Adrenal gland (tissue), 12 donors: ENCODE results near the gene GLT8D2. TPM values are rescaled to one million over a fixed set of nuclear protein-coding genes. Genes with fewer than 3 reads are reported as not detected.

ENCODE experiments used
- DNase-seq, 7 donors: peaks; one replicate each; pipeline ENCODE4 v3.0.0-alpha.2; 2019 to 2020
- H3K27ac ChIP-seq, 5 donors: fragments of 200-600 bp; sonication (generic) in 4 of 5; 1 replicate in 3 of 5; 2 replicates in 2 of 5; pipeline versions ENCODE4 v1.5.1 to v1.8.0; 2016 to 2020; ENCODE audit warnings: mild to moderate bottlenecking in 1 of 5
- H3K27me3 ChIP-seq: fragments of 200-600 bp; 2 replicates; pipeline ENCODE4 v1.8.0; 2021
- H3K36me3 ChIP-seq, 2 donors: fragments of 200-600 bp; replicated peaks in 1 of 2; 1 replicate in 1 of 2; 2 replicates in 1 of 2; pipeline versions ENCODE4 v1.5.1 to v1.8.0; 2018 to 2022
- H3K4me1 ChIP-seq, 2 donors: fragments of 200-600 bp; replicated peaks in 1 of 2; 1 replicate in 1 of 2; 2 replicates in 1 of 2; pipeline versions ENCODE4 v1.5.1 to v1.8.0; 2018 to 2021
- H3K4me3 ChIP-seq, 4 donors: fragments of 200-600 bp; sonication (generic) in 3 of 4; one replicate each; pipeline ENCODE4 v1.5.1; 2016 to 2018
- H3K9me3 ChIP-seq, 3 donors: fragments of 200-600 bp; sonication (generic) in 1 of 3; replicated peaks in 1 of 3; 1 replicate in 2 of 3; 2 replicates in 1 of 3; pipeline versions ENCODE4 v1.5.1 to v1.8.0; 2016 to 2021
- CTCF ChIP-seq, 6 experiments: fragments of 450-650 bp in 4 of 6; fragments of 200-600 bp in 2 of 6; sonication (generic) in 1 of 6; IDR thresholded peaks; 1 replicate in 5 of 6; 2 replicates in 1 of 6; pipeline versions ENCODE4 v1.5.1 to v1.8.0; 2016 to 2021; ENCODE audit warnings: antibody characterized with exemption in 6 of 6, mild to moderate bottlenecking in 2 of 6, moderate library complexity in 1 of 6
- POLR2A ChIP-seq, 2 donors: fragments of 450-650 bp; IDR thresholded peaks; one replicate each; pipeline ENCODE4 v1.6.1; 2017; ENCODE audit warnings: antibody characterized with exemption in 2 of 2, mild to moderate bottlenecking in 2 of 2, moderate library complexity in 1 of 2
- WGBS, 4 donors: extraction: QIAGEN DNeasy Blood & Tissue Kit in 2 of 4; methylation state at CpG; one replicate each; pipeline versions ENCODE4 v1.1.5 to v1.1.7; 2013 to 2017; 5-methylcytosine and 5-hydroxymethylcytosine counted together
- intact Hi-C, 2 donors: fragments of 100-400 bp; cut with DNase I; formaldehyde crosslinking; loops; one replicate each; pipeline versions ENCODE4 v1.14.1 to v1.15.0; 2022 to 2023
- polyA plus RNA-seq, 3 donors: library from polyadenylated mRNA; stranded (reverse); fragments of 200-250 nt in 2 of 3; fragments of 350-450 nt in 1 of 3; fragmentation: Illumina TruSeq in 1 of 3; extraction: RNeasy Lipid Tissue Mini Kit (QIAGEN cat#74804) in 1 of 3; gene quantifications; one replicate each; pipeline ENCODE4 v1.2.3, GENCODE V29; 2013 to 2014
- total RNA-seq, 9 donors: library from RNA; depleted of rRNA in 4 of 9; stranded (reverse); fragments of >200 nt in 4 of 9; fragments of 120-200 nt in 1 of 9; fragmentation: NEBNext Ultra II Directional in 1 of 9; extraction: Animal tissue kit (Norgen Biotek cat#: 25700) in 1 of 9; gene quantifications; one replicate each; pipeline versions ENCODE4 v1.1.0 to v1.2.4, GENCODE V29; 2013 to 2023
- donor health status: healthy with polysubstance abuse.
- donor health status: Bipolar disorder and iron deficiency.
- donor health status: DM: yes; HTN: yes; CAD: no.
- donor health status: DM: no; HTN: no; CAD: no.
- donor health status: DM: no; HTN: no; CAD: no.
- donor health status: DM: yes; HTN: yes; CAD: no.

GLT8D2 gene
- total and polyA plus RNA-seq, 12 donors: 6.3 to 21.2 (median 14.1) TPM

- Histone ChIP-seq H3K27ac (peak overlapping the region in 1 of 5 donors; percentile 3), H3K4me1 (no peaks in the 10 kb centered on the region), H3K36me3 (no peaks in the 10 kb centered on the region), H3K4me3 (no peak overlapping the region), H3K27me3 (no peaks in the 10 kb centered on the region), H3K9me3 (no peaks in the 10 kb centered on the region)
- WGBS, 4 donors: 64 to 76% (median 75%) methylated on average over 16 of the region's 16 CpGs
- peak in 1 of 7 donors; percentile 16 for DNase-seq
- TF ChIP-seq POLR2A (IDR thresholded peaks at IDR 0.05): no peak
- no peak for TF ChIP-seq CTCF (IDR thresholded peaks at IDR 0.05)
- intact Hi-C loops: loop anchor here in 1 of 2 donors (10.0 kb wide), 1 partner anchor 47 kb away; no protein-coding TSS in a partner anchor
These were observed 52.6 kb downstream of the GLT8D2 start for GRCh38 chr12:103997286-103997900.

GRCh38 chr12:103996595-103996994 is 53.4 kb downstream of the GLT8D2 start:
- DNase-seq: no peak
- H3K36me3 ChIP-seq: no peaks in the 10 kb centered on the region
- TF ChIP-seq CTCF (IDR thresholded peaks at IDR 0.05) (no peak), POLR2A (IDR thresholded peaks at IDR 0.05) (no peak)
- no peaks in the 10 kb centered on the region for H3K27me3 ChIP-seq
- H3K4me3 ChIP-seq: no peak overlapping the region
- no peaks in the 10 kb centered on the region for H3K4me1 ChIP-seq
- H3K27ac ChIP-seq: no peak overlapping the region
- intact Hi-C loops: loop anchor here in 1 of 2 donors (10.0 kb wide), 1 partner anchor 48 kb away; no protein-coding TSS in a partner anchor
- WGBS, 4 donors: 89 to 100% (median 96%) methylated on average over 5 of the region's 5 CpGs
- H3K9me3 ChIP-seq: no peaks in the 10 kb centered on the region

GRCh38 chr12:103994235-103994634 is 55.8 kb downstream of the GLT8D2 start:
- WGBS, 4 donors: 80 to 86% (median 84%) methylated on average over 4 of the region's 4 CpGs
- Histone ChIP-seq H3K36me3 (no peaks in the 10 kb centered on the region), H3K4me1 (no peaks in the 10 kb centered on the region), H3K9me3 (no peaks in the 10 kb centered on the region), H3K27ac (no peak overlapping the region), H3K27me3 (no peaks in the 10 kb centered on the region), H3K4me3 (no peak overlapping the region)
- no peak for DNase-seq
- TF ChIP-seq POLR2A (IDR thresholded peaks at IDR 0.05) (no peak), CTCF (IDR thresholded peaks at IDR 0.05) (no peak)
- intact Hi-C loops: loop anchor here in 1 of 2 donors (10.0 kb wide), 1 partner anchor 51 kb away; no protein-coding TSS in a partner anchor

- peaks cover 0 to 50% of the 10 kb centered on the region in 2 donors for H3K36me3 ChIP-seq
- intact Hi-C loops: no loop called here
- H3K27ac ChIP-seq: no peak overlapping the region
- no peaks in the 10 kb centered on the region for H3K9me3 ChIP-seq
- no peaks in the 10 kb centered on the region for H3K4me1 ChIP-seq
- no peaks in the 10 kb centered on the region for H3K27me3 ChIP-seq
- DNase-seq: no peak
- H3K4me3 ChIP-seq: no peak overlapping the region
- 72 to 98% (median 96%) methylated on average over 2 of the region's 2 CpGs for WGBS, 4 donors
- TF ChIP-seq CTCF (IDR thresholded peaks at IDR 0.05) (no peak), POLR2A (IDR thresholded peaks at IDR 0.05) (no peak)
These were observed 63.2 kb downstream of the GLT8D2 start for GRCh38 chr12:103986829-103987228.
